GM18868 (cell line): ENCODE results near the gene MMS19.
"Not testable (repeated sequence)": the region's sequence is repeated elsewhere in the genome, so short reads cannot be mapped to it uniquely, and the experiment has no call there.

ENCODE experiments used
- ATAC-seq: cut with Tn5 transposase; IDR thresholded peaks from one replicate; pipeline ENCODE4 v1.9.1; 2021; ENCODE audit warnings: mild to moderate bottlenecking, moderate library complexity; ENCODE audit not compliant: unreplicated experiment

MMS19 gene

DNA sequence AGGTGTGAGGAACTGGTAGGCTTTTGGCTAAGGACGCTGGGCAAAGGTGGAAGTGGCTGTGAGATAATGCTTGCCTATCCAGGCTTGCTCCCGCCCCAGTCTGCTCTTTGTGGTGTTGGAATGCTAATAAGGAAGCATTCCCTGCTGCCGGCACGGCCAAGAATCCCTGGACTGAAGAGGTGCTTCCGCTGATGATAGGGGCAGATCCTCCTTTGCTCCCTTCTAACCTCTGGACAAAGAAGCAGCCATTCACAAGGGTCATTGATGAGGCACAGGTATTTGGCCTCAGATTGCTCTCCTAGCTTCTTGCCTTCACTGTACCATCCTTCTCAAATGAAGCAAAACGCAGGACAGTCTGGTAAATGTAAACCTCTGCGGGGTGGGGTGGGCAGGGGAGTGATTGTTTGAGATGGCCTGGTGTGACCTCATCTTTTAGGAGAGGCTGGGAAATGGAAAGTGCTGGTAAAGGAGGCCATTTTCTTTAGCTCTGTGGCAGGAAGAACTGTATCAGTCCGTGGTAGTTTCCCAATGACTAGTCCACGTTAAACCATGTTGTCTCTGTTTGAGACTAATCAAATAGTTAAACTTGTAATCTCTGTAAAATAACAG, 70.5 kb downstream of the MMS19 start:
- no peak for ATAC-seq

DNA sequence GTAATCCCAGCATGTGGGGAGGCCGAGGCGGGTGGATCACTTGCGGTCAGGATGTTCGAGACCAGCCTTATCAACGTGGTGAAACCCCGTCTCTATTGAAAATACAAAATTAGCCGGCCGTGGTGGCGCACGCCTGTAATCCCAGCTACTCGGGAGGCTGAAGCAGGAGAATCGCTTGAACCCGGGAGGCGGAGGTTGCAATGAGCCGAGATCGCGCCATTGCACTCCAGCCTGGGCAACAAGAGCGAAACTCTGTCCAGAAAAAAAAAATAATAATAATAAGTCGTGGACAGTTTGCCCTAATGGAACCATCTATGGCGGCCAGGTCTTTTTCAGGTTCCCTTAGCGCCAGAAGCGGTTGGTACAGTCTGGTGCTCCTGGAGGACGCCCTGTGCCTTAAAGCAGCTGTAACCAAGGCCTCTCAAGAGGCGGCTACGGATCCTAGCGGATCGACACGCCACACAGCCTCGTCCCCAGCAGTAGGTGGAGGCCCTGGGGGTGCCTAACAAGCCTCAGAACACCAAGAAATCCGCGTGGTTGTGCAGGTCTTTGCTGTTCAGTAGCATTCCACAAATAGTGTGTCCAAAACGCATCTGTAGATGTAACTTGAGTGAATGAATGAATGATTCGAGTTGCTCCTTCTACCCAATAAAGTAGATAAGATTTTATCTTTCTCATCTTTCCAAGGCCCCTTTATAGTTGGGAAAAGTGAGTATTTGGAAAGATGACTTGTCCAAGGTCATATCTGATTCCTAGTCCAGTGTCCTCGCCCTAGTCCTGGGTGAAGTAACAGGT, 71.2 kb downstream of the MMS19 start:
- no peak for ATAC-seq

DNA sequence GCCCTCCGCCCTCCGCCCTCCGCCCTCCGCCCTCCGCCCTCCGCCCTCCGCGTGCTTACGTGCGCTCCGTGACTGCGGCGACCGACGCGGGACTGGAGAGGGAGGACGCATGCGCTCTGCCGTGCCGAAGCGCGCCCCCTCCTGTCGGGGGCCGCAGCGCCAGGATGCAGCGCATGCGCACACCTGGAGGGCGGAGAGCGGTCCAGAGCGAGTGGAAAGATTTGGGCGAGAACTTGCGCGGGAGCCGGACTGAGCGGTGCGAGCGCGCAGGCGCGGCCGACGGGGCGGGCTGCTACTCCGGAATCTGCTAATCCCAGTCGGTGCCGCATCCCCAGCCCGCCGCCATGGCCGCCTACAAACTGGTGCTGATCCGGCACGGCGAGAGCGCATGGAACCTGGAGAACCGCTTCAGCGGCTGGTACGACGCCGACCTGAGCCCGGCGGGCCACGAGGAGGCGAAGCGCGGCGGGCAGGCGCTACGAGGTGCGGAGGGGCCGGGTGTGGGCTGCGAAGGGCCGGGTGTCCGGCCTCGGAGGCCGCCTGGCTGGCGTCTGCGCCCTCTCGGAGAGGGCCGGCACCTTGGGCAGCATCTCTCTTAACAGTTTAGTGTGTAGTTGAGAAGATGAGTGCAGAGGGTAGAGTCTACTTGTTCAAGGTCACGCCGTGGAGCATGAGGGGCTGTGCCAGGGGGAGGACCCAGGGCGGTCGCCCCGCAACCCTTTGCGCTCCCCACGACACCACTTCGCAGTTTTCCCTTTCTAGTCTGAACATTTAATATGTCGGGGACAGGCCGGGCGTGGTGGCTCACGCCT, 72.1 kb downstream of the MMS19 start, which contains the start of gene PGAM1:
TSS of gene PGAM1 (plus strand) at position 228 of the 812 bp plus-strand sequence. CDS start at position 345, 117 bp downstream.
- peak; percentile 84 for ATAC-seq

DNA sequence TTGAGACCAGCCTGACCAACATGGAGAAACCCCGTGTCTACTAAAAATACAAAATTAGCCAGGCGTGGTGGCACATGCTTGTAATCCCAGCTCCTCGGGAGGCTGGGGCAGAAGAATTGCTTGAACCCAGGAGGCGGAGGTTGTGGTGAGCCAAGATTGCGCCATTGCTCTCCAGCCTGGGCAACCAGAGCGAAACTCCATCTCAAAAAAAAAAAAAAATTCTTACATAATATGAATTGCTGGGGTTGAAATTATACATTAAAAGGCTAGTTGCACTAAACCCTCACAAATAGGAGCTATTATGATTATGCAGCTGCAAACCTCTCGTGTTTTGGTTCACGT, 74.5 kb downstream of the MMS19 start:
- ATAC-seq = not testable (repeated sequence)

DNA sequence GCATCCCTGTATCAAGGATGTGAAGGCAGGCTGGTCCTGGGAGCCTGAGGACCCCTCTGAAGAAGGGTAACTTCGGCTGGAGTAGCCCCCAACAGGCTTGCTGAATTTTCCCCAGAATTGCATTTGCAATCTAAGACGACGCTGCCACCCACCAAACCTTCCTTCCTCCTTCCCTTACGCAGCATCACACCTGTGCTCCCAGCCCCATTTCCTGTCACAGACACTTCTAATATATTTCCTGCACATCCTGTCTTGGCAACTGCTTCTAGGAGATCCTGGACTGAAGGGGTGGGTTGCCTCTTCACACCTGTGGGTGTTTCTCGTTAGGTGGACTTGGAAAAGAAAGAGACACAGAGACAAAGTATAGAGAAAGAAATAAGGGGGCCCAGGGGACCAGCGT, 81.7 kb downstream of the MMS19 start:
- ATAC-seq = no peak

DNA sequence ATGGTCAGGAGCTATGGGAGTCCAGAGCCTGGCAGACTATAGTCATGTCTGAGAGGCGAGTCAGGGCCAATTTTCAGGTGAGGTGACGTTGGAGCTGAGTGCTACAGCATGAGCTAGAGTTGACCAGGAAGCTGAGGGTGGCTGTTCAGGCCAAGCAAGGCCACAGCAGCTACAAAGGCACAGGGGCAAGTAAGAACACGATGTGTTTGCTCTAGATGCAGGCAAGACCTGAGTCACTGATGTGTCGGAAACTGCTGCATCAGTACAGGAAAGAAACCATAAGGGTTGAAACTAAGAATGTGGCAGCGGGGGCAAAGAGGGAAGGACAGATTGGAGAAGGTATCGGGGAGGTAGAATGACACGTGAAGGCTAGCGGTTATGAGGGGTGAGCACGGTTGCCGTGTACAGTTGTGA, 85.3 kb downstream of the MMS19 start:
- no peak for ATAC-seq

DNA sequence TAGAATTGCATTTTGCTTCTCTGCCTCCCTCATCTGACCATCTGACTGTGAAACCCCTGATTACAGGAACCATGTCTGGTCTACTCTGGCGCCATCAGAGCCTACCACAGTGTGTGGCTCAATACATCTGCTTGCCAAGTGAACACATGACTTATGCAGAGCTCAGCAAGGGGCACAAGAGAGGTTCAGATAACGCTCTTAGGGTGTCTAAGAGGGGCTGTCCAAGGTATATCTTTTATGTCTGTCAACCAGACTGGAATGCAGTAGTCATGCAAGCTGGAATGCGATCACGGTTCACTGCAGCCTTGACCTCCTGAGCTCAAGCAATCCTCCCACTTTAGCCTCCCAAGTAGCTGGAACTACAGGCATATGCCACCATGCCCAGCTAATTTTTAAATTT, 86.8 kb downstream of the MMS19 start:
- ATAC-seq = no peak

DNA sequence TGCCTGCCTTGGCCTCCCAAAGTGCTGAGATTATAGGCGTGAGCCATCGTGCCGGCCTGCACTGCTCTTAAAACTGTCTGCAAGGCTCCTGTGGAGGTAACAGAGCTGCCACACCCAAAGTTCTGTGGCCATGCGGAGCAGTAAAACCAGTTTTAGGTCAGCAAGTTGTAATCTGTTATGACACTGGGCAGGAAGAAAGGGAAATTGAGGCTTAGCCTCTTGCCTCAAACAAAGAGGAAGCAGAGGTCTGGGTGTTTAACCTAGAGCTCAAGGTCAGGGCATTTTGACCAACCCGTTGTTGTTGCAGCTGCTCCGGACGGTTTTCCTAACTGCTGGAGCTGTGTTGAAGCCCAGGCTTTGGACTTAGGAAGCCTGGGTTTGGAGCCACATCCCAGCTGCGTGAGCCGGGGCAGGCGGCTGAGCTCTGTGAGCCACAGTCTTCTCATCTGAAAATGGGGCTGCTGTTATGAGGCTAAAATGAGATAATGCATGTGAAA, 89.7 kb downstream of the MMS19 start:
- no peak for ATAC-seq
